GM12878 (cell line): ENCODE data around the gene ZNF385A. TPM values are rescaled to one million over a fixed set of nuclear protein-coding genes. Genes with fewer than 3 reads are reported as not detected.

Experiments
- BHLHE40 ChIP-seq, 2 experiments: fragments of 450-650 bp in 1 of 2; IDR thresholded peaks; 2 replicates each; pipeline ENCODE4 v1.6.1; 2011 to 2017; ENCODE audit warnings: low read depth in 2 of 2, borderline replicate concordance in 1 of 2, improper control_type of control experiment in 1 of 2, low read length in 1 of 2, mild to moderate bottlenecking in 1 of 2
- EED ChIP-seq: sonication (generic); IDR thresholded peaks from 2 replicates; pipeline ENCODE4 v1.6.1; 2016; ENCODE audit warnings: antibody characterized with exemption, low read depth
- EGR1 ChIP-seq, 2 experiments: IDR thresholded peaks; 1 replicate in 1 of 2; 2 replicates in 1 of 2; pipeline ENCODE4 v1.6.1; 2011 to 2012; ENCODE audit warnings: low read depth in 2 of 2, low read length in 2 of 2, borderline replicate concordance in 1 of 2, mild to moderate bottlenecking in 1 of 2, moderate library complexity in 1 of 2
- ESRRA ChIP-seq: IDR thresholded peaks from 2 replicates; pipeline ENCODE4 v1.6.1; 2012; ENCODE audit warnings: mild to moderate bottlenecking, low read length, improper control_type of control experiment
- EZH2 ChIP-seq: IDR thresholded peaks from 2 replicates; pipeline ENCODE4 v1.6.1; 2012; ENCODE audit warnings: low read depth, mild to moderate bottlenecking, control low read depth, inconsistent platforms, low read length, borderline replicate concordance; ENCODE audit not compliant: control insufficient read depth
- FOXM1 ChIP-seq: IDR thresholded peaks from 2 replicates; pipeline ENCODE4 v1.6.1; 2012; ENCODE audit warnings: low read depth, mild to moderate bottlenecking, inconsistent platforms, low read length, moderate library complexity
- HDAC2 ChIP-seq: fragments of 200-600 bp; sonication (generic); IDR thresholded peaks from 2 replicates; pipeline ENCODE4 v1.6.1; 2017
- JUNB ChIP-seq: IDR thresholded peaks from 2 replicates; pipeline ENCODE4 v1.6.1; 2016; ENCODE audit warnings: antibody characterized with exemption, mild to moderate bottlenecking
- NFXL1 ChIP-seq: fragments of 450-650 bp; IDR thresholded peaks from 2 replicates; pipeline ENCODE4 v1.6.1; 2017; ENCODE audit warnings: antibody characterized with exemption, mild to moderate bottlenecking, borderline replicate concordance
- NR2C2 ChIP-seq: IDR thresholded peaks from 2 replicates; pipeline ENCODE4 v1.6.1; 2011; ENCODE audit warnings: borderline replicate concordance, low read depth; ENCODE audit not compliant: control insufficient read depth, insufficient read length
- NR2F1 ChIP-seq: fragments of 450-650 bp; conservative IDR thresholded peaks from 2 replicates; pipeline ENCODE4 v1.6.1; 2017; ENCODE audit warnings: mild to moderate bottlenecking
- PAX5 ChIP-seq: IDR thresholded peaks from 2 replicates; pipeline ENCODE4 v1.6.1; 2011; ENCODE audit warnings: low read depth, low read length, borderline replicate concordance
- POLR2A ChIP-seq: IDR thresholded peaks from 2 replicates; pipeline ENCODE4 v1.6.1; 2011; ENCODE audit warnings: low read depth, mild to moderate bottlenecking, low read length
- SMAD1 ChIP-seq: fragments of 450-650 bp; IDR thresholded peaks from 2 replicates; pipeline ENCODE4 v1.6.1; 2018; ENCODE audit warnings: mild to moderate bottlenecking, low read depth; ENCODE audit not compliant: partially characterized antibody
- SPI1 ChIP-seq: IDR thresholded peaks from 2 replicates; pipeline ENCODE4 v1.6.1; 2011; ENCODE audit warnings: low read depth, mild to moderate bottlenecking, low read length, moderate library complexity, borderline replicate concordance; ENCODE audit not compliant: insufficient read depth
- STAT1 ChIP-seq: fragments of 450-650 bp; conservative IDR thresholded peaks from 2 replicates; pipeline ENCODE4 v1.6.1; 2014; ENCODE audit warnings: antibody characterized with exemption, mild to moderate bottlenecking
- TARDBP ChIP-seq: IDR thresholded peaks from 2 replicates; pipeline ENCODE4 v1.6.1; 2016; ENCODE audit warnings: borderline replicate concordance
- WRNIP1 ChIP-seq: IDR thresholded peaks from 2 replicates; pipeline ENCODE4 v1.6.1; 2011; ENCODE audit warnings: low read depth, low read length, improper control_type of control experiment, borderline replicate concordance
- polyA plus RNA-seq, 11 experiments: library from polyadenylated mRNA; depleted of rRNA in 4 of 11; unstranded in 6 of 11; stranded (reverse) in 5 of 11; fragments of >200 nt; fragmentation: Nextera tagmentation in 4 of 11; fragmentation: Illumina TruSeq in 1 of 11; extraction: Ambion mirVana in 4 of 11; extraction: Trizol in 1 of 11; gene quantifications; 1 replicate in 1 of 11; 2 replicates in 10 of 11; pipeline versions ENCODE4 v1.2.1 to v1.2.3, GENCODE V29; 2011 to 2016; ENCODE audit warnings: inconsistent platforms in 2 of 11, missing spikeins in 2 of 11, low read depth in 1 of 11
- total RNA-seq, 4 experiments: library from RNA; depleted of rRNA in 3 of 4; stranded (reverse); fragments of >200 nt in 3 of 4; fragmentation: Illumina TruSeq in 1 of 4; extraction: Trizol in 1 of 4; gene quantifications; 2 replicates each; pipeline versions ENCODE4 v1.2.1 to v1.2.3, GENCODE V29; 2013 to 2021
- TF ChIP-seq, protein P1 (sequence below): IDR thresholded peaks from 2 replicates; pipeline ENCODE4 v1.6.1; 2012; ENCODE audit warnings: improper control_type of control experiment, low read depth, low read length; ENCODE audit not compliant: insufficient replicate concordance
- TF ChIP-seq, protein P2 (sequence below): IDR thresholded peaks from 2 replicates; pipeline ENCODE4 v1.6.1; 2012; ENCODE audit warnings: low read depth, low read length, improper control_type of control experiment
- TF ChIP-seq, protein P3 (sequence below): fragments of 450-650 bp; IDR thresholded peaks from 2 replicates; pipeline ENCODE4 v1.6.1; 2017; ENCODE audit warnings: antibody characterized with exemption, mild to moderate bottlenecking, moderate library complexity

ZNF385A gene
- total and polyA plus RNA-seq, 10 of the 15 experiments (the other 5 are each of a cell fraction or from before 2014, with no cell fraction given), result 0.26 to 26.1 (median 4.9) TPM

DNA sequence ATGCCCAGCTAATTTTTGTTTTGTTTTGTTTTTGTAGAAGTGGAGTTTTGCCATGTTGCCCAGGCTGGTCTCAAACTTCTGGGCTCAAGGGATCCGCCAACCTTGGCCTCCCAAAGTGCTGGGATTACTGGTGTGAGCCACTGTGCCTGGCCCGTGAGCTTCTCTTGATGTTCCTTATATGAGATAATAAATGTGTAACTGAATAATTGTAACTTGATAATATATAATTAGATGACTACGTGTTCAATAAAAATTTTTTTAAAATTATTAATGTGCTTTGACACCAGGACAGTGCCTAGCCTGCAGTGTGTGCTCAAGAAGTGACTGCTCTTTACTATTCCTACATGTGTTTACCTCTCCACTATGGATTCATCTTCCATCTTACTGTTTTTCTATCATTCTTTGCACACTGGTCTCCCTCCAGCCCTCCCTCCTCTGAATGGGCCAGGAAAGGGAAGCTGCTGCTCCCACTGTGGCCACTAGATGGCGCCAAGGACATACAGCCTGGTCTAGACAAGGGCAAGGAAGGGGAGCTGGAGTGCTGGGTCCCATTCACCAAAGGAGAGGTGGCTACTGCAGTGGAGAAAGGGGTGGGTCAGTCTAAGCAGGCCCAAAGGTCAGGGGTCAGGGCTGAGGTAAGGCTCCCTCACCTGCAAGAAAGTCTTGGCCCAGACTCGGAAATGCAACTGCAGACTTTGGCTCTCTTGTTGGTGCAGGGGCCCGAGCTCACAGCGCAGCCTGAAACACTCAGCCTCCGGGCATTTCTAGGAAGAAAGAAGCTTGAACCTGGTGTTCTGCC lies 14.7 kb upstream of the ZNF385A start (continued):
- TF ChIP-seq, protein P1, sequence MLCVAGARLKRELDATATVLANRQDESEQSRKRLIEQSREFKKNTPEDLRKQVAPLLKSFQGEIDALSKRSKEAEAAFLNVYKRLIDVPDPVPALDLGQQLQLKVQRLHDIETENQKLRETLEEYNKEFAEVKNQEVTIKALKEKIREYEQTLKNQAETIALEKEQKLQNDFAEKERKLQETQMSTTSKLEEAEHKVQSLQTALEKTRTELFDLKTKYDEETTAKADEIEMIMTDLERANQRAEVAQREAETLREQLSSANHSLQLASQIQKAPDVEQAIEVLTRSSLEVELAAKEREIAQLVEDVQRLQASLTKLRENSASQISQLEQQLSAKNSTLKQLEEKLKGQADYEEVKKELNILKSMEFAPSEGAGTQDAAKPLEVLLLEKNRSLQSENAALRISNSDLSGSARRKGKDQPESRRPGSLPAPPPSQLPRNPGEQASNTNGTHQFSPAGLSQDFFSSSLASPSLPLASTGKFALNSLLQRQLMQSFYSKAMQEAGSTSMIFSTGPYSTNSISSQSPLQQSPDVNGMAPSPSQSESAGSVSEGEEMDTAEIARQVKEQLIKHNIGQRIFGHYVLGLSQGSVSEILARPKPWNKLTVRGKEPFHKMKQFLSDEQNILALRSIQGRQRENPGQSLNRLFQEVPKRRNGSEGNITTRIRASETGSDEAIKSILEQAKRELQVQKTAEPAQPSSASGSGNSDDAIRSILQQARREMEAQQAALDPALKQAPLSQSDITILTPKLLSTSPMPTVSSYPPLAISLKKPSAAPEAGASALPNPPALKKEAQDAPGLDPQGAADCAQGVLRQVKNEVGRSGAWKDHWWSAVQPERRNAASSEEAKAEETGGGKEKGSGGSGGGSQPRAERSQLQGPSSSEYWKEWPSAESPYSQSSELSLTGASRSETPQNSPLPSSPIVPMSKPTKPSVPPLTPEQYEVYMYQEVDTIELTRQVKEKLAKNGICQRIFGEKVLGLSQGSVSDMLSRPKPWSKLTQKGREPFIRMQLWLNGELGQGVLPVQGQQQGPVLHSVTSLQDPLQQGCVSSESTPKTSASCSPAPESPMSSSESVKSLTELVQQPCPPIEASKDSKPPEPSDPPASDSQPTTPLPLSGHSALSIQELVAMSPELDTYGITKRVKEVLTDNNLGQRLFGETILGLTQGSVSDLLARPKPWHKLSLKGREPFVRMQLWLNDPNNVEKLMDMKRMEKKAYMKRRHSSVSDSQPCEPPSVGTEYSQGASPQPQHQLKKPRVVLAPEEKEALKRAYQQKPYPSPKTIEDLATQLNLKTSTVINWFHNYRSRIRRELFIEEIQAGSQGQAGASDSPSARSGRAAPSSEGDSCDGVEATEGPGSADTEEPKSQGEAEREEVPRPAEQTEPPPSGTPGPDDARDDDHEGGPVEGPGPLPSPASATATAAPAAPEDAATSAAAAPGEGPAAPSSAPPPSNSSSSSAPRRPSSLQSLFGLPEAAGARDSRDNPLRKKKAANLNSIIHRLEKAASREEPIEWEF, result no peak
- TF ChIP-seq BHLHE40 (IDR thresholded peaks at IDR 0.05; ENCODE audit: borderline replicate concordance in 1 of 2, low read depth in 2 of 2, low read length in 1 of 2) (peak in 1 of 2 experiments; percentile 41; a peak in 1 of 4 replicates), SMAD1 (no peak), EZH2 (no peak), HDAC2 (no peak), POLR2A (no peak), TARDBP (no peak), NFXL1 (no peak), EED (no peak), JUNB (no peak), WRNIP1 (0 out of 2 replicates have a peak, but pooled peaks have one; percentile 54), NR2C2 (no peak), EGR1 (IDR thresholded peaks at IDR 0.05; ENCODE audit: borderline replicate concordance in 1 of 2, low read depth in 2 of 2, low read length in 2 of 2) (no peak), FOXM1 (no peak), NR2F1 (0 out of 2 replicates have a peak, but pooled peaks have one; percentile 20), PAX5 (no peak), ESRRA (peak; percentile 55; the same call in 1 of the 2 replicates), SPI1 (no peak), STAT1 (no peak)
- TF ChIP-seq, protein P2, sequence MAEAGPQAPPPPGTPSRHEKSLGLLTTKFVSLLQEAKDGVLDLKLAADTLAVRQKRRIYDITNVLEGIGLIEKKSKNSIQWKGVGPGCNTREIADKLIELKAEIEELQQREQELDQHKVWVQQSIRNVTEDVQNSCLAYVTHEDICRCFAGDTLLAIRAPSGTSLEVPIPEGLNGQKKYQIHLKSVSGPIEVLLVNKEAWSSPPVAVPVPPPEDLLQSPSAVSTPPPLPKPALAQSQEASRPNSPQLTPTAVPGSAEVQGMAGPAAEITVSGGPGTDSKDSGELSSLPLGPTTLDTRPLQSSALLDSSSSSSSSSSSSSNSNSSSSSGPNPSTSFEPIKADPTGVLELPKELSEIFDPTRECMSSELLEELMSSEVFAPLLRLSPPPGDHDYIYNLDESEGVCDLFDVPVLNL, result no peak
- TF ChIP-seq, protein P3, sequence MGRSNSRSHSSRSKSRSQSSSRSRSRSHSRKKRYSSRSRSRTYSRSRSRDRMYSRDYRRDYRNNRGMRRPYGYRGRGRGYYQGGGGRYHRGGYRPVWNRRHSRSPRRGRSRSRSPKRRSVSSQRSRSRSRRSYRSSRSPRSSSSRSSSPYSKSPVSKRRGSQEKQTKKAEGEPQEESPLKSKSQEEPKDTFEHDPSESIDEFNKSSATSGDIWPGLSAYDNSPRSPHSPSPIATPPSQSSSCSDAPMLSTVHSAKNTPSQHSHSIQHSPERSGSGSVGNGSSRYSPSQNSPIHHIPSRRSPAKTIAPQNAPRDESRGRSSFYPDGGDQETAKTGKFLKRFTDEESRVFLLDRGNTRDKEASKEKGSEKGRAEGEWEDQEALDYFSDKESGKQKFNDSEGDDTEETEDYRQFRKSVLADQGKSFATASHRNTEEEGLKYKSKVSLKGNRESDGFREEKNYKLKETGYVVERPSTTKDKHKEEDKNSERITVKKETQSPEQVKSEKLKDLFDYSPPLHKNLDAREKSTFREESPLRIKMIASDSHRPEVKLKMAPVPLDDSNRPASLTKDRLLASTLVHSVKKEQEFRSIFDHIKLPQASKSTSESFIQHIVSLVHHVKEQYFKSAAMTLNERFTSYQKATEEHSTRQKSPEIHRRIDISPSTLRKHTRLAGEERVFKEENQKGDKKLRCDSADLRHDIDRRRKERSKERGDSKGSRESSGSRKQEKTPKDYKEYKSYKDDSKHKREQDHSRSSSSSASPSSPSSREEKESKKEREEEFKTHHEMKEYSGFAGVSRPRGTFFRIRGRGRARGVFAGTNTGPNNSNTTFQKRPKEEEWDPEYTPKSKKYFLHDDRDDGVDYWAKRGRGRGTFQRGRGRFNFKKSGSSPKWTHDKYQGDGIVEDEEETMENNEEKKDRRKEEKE, result no peak
